Progenitor cell of endocrine pancreas (in vitro differentiated cells): ENCODE measurements around the gene PRR35. TPM values are rescaled to one million over a fixed set of nuclear protein-coding genes. Genes with fewer than 3 reads are reported as not detected.

ENCODE experiments used
- DNase-seq: peaks from one replicate; pipeline ENCODE4 v3.0.0; 2021; ENCODE audit warnings: low spot score; ENCODE audit not compliant: unreplicated experiment
- H3K27ac Mint-ChIP-seq: 2 replicates; pipeline ENCODE4 v1.8.0; 2021; ENCODE audit warnings: mild to moderate bottlenecking, moderate library complexity, mixed read lengths
- H3K27me3 Mint-ChIP-seq: 2 replicates; pipeline ENCODE4 v1.8.0; 2021; ENCODE audit warnings: mixed read lengths
- H3K36me3 Mint-ChIP-seq: 2 replicates; pipeline ENCODE4 v1.8.0; 2022; ENCODE audit warnings: mixed read lengths; ENCODE audit not compliant: insufficient read depth
- H3K4me1 Mint-ChIP-seq: 2 replicates; pipeline ENCODE4 v1.8.0; 2021; ENCODE audit warnings: low read depth, mixed read lengths
- H3K4me3 Mint-ChIP-seq: 2 replicates; pipeline ENCODE4 v1.8.0; 2021; ENCODE audit warnings: low read depth, mild to moderate bottlenecking, moderate library complexity, mixed read lengths
- H3K9me3 Mint-ChIP-seq: 2 replicates; pipeline ENCODE4 v1.8.0; 2021; ENCODE audit warnings: low read depth, mixed read lengths
- total RNA-seq: library from RNA; stranded (reverse); gene quantifications from 2 replicates; pipeline ENCODE4 v1.2.1, GENCODE V29; 2021
- TF ChIP-seq, protein P1 (sequence below): fragments of 200-600 bp; sonication (generic); IDR thresholded peaks from one replicate; pipeline ENCODE4 v1.5.0; 2021; ENCODE audit warnings: antibody characterized with exemption, mild to moderate bottlenecking; ENCODE audit not compliant: unreplicated experiment

Gene PRR35
- total RNA-seq, 1 donor from 2014 or later, result not detected

GRCh38 chr16:586645-587590, 26.7 kb downstream of the PRR35 start:
- H3K4me3 Mint-ChIP-seq, result peak overlapping the region; percentile 93
- no peaks in the 10 kb centered on the region for H3K36me3 Mint-ChIP-seq
- H3K27me3 Mint-ChIP-seq, result peaks cover 12% of the 10 kb centered on the region
- H3K4me1 Mint-ChIP-seq, result peaks cover 14% of the 10 kb centered on the region
- no peaks in the 10 kb centered on the region for H3K9me3 Mint-ChIP-seq
- peak overlapping the region; percentile 81 for H3K27ac Mint-ChIP-seq
- DNase-seq, result no peak
- TF ChIP-seq, protein P1, sequence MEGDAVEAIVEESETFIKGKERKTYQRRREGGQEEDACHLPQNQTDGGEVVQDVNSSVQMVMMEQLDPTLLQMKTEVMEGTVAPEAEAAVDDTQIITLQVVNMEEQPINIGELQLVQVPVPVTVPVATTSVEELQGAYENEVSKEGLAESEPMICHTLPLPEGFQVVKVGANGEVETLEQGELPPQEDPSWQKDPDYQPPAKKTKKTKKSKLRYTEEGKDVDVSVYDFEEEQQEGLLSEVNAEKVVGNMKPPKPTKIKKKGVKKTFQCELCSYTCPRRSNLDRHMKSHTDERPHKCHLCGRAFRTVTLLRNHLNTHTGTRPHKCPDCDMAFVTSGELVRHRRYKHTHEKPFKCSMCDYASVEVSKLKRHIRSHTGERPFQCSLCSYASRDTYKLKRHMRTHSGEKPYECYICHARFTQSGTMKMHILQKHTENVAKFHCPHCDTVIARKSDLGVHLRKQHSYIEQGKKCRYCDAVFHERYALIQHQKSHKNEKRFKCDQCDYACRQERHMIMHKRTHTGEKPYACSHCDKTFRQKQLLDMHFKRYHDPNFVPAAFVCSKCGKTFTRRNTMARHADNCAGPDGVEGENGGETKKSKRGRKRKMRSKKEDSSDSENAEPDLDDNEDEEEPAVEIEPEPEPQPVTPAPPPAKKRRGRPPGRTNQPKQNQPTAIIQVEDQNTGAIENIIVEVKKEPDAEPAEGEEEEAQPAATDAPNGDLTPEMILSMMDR, result no peak

GRCh38 chr16:588639-588888, 28.4 kb downstream of the PRR35 start:
- Mint-ChIP-seq H3K9me3 (no peaks in the 10 kb centered on the region), H3K4me1 (peaks cover 20% of the 10 kb centered on the region), H3K27me3 (peaks cover 12% of the 10 kb centered on the region), H3K27ac (peak overlapping the region; percentile 98), H3K36me3 (peaks cover 3% of the 10 kb centered on the region), H3K4me3 (peak overlapping the region; percentile 93)
- TF ChIP-seq, protein P1, result no peak
- DNase-seq, result peak; percentile 46

DNA sequence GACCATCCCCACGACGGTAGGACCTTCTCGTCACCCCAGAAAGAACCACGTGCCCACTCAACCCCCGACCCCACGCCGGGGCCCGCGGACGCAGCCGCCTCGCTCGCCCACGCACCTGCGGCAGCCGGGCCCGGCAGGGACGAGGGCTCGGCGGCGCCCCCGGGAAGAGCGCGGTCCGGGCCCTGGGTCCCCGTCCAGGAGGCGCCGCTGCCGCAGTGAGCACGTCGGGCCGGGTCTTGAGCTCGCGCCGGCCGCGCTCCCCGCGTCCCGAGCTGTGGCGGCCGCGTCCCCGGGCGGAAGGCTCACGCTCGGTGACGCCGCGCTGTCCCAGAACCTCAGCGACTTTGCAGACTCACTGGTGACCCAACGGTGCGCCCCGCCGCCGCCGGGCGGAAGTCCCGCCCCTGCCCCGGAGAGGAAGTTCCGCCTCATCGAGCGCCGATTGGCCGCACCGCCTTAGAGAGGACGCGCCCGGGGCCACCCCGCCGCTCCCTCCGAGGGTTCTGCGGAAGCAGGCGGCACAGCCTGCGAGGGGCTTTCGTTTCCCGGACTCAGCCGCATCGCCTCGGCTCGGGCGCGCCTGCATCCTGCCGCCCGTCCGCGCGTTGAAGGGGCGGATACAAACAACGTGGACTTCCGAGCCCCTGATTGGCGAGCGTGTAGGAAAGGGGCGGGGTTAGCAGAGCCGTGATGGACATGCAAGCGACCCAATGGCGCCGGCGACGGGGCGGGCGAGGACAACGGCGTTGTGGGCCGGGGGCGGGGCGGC, 28.9 kb downstream of the PRR35 start:
- peak overlapping the region; percentile 99 for H3K27ac Mint-ChIP-seq
- H3K27me3 Mint-ChIP-seq, result peaks cover 12% of the 10 kb centered on the region
- TF ChIP-seq, protein P1, result no peak
- H3K4me1 Mint-ChIP-seq, result peaks cover 22% of the 10 kb centered on the region
- peaks cover 3% of the 10 kb centered on the region for H3K36me3 Mint-ChIP-seq
- H3K9me3 Mint-ChIP-seq, result no peaks in the 10 kb centered on the region
- H3K4me3 Mint-ChIP-seq, result peak overlapping the region; percentile 94
- DNase-seq, result peak; percentile 96

GRCh38 chr16:589658-590187, 29.5 kb downstream of the PRR35 start, which contains the start of gene RAB40C:
Gene RAB40C, plus strand, starts transcription at chr16:590066. Its CDS starts 226 bp downstream, at chr16:590292.
- Mint-ChIP-seq H3K4me1 (peaks cover 23% of the 10 kb centered on the region), H3K27me3 (peaks cover 12% of the 10 kb centered on the region), H3K27ac (peak within 1 kb of the TSS; percentile 99), H3K4me3 (peak within 1 kb of the TSS; percentile 94), H3K36me3 (peaks cover 3% of the 10 kb centered on the region), H3K9me3 (no peaks in the 10 kb centered on the region)
- TF ChIP-seq, protein P1, result no peak
- peak; percentile 97 for DNase-seq

DNA sequence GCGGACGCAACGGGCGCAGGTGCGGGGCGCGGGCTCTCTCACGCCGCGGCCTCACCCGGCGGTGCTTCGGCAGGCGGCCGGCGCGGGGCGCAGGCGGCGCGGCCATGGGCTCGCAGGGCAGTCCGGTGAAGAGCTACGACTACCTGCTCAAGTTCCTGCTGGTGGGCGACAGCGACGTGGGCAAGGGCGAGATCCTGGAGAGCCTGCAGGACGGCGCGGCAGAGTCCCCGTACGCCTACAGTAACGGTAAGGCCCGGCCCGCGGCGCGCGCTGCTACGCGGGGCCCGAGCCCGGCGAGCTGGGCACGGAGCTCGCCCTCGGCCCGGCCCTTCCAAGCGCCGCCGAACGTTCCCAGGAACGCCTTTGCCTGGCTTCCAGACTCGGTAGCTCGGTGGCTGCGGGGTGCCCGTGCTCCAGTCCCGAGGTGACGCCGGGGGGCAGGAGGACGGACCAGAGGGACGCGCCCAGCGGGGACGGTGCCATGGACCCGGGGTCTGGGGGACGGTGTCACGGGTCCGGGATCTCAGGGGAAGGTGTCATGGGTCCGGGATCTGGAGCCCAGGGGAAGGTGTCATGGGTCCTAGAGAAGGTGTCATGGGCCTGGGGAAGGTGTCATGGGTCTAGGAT, 30.1 kb downstream of the PRR35 start:
- Mint-ChIP-seq H3K9me3 (no peaks in the 10 kb centered on the region), H3K4me3 (peak overlapping the region; percentile 80), H3K4me1 (peaks cover 23% of the 10 kb centered on the region), H3K36me3 (peaks cover 3% of the 10 kb centered on the region), H3K27ac (peak overlapping the region; percentile 90), H3K27me3 (peaks cover 11% of the 10 kb centered on the region)
- TF ChIP-seq, protein P1, result no peak
- DNase-seq, result no peak
